GM12873 (cell line): ENCODE measurements around the gene RTN4RL2.

Experiments used
- CTCF ChIP-seq: IDR thresholded peaks from 2 replicates; pipeline ENCODE4 v1.5.1; 2012; ENCODE audit warnings: low read depth, mild to moderate bottlenecking, moderate library complexity, low read length, control low read depth; ENCODE audit not compliant: insufficient read depth; ENCODE audit errors: missing control alignments

Gene RTN4RL2

DNA sequence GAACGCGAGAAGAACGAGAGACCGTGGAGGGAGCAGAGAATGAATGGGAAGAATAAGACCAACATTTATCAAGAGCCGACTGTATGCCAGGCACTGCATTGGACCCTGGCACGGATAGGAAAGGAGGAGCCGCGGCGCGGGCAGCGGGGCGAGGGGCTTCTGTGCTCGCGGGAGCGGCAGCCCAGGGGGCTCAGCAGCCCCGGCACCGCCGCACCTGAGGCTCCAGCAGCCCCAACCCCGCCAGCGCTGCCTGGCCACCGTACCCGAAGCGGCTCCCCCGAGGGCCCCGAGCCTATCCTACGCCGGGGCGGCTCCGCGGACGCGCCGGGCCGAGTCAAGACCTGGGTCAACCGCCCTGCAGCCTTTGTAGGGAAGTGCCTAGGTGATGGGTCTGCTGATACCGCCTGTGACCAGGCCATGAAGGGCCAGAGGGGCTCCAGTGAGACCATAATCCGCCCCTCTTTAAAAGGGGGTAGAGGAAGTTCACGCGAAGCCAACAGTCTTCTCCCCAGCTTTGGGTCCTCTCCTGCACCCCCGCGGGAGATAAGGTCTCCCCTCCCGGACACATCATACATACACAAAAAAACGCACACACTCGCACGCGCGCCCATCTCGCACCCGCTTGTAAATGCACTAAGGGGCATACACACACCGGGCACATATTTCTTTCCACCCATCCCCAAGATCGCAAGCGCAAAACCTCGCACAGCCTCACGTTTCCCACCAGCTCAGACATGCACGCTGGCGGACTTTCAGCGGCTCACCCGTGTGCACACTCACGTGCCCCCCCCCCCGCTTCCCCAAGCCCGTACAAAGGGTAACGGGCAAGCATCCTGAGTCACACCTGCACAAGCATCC lies 935 bp upstream of the RTN4RL2 start:
- TF ChIP-seq CTCF: no peak

DNA sequence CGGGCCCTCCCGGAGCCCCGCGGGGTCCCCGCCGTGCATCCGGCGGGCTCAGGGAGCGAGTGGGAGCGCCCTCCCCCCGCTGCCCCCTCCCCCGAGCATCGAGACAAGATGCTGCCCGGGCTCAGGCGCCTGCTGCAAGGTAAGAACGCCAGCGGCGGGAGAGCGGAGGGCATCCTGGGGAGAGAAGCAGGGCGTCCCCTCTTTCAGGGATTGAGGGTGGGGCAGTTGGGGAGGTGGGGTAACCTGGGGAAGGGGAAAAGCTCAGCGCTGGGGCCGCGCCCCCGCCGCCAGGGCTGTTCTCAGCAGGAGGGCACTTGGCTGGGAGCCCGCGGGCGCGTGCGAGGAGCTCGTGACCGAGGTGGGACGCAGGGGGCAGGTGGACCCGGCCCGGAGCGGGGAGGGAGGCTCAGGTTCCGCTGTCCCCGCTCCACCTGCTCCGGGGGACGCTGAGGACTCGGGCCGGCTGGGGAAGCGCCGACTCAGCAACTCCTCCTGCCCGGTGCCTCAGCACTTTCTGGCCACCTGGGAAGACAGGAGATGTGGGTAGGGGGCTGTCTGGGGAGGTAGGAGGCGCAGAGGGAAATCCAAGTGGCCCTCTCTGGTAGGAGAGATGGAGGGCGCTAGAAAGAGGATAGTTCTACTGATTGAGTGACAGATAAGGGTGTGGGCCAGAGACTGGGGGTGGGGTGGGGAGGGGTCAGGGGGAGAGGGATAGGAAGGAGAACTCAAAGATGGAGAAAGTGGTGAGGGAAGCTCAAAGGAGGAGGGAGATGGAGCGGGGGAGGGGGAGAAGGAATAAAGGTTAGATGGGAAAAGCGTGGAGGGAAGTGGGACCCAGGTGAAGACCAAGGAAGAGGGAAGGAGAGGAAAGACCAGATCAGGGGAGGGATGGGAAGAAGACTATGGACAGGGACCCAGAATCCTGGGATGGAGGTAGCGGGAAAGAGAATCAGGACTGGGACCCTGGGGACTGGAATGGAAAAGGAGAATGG lies 726 bp downstream of the RTN4RL2 start:
- TF ChIP-seq CTCF: no peak

- no peak for TF ChIP-seq CTCF
Observed at GRCh38 chr11:57461841-57462489, 1.6 kb downstream of the RTN4RL2 start.

DNA sequence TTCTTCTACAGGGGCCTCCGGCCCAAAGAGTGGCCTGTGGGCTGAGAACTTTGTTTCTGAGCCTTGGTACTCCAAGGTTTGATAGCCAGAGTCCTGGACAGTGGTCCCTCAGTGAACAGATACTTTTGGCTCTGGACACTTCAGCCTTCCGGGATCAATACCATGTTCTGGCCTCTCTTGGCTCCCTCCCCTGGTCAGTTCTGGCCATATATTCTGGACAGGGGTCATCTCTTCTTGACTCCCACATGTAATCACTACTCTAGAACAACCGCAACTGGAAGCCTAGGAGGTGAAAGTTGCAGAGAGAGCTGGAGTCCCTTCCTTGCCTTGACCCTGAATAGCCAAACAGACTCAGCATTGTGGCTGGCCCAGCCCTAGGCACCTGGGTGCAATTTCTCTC lies 2.3 kb downstream of the RTN4RL2 start:
- no peak for TF ChIP-seq CTCF

DNA sequence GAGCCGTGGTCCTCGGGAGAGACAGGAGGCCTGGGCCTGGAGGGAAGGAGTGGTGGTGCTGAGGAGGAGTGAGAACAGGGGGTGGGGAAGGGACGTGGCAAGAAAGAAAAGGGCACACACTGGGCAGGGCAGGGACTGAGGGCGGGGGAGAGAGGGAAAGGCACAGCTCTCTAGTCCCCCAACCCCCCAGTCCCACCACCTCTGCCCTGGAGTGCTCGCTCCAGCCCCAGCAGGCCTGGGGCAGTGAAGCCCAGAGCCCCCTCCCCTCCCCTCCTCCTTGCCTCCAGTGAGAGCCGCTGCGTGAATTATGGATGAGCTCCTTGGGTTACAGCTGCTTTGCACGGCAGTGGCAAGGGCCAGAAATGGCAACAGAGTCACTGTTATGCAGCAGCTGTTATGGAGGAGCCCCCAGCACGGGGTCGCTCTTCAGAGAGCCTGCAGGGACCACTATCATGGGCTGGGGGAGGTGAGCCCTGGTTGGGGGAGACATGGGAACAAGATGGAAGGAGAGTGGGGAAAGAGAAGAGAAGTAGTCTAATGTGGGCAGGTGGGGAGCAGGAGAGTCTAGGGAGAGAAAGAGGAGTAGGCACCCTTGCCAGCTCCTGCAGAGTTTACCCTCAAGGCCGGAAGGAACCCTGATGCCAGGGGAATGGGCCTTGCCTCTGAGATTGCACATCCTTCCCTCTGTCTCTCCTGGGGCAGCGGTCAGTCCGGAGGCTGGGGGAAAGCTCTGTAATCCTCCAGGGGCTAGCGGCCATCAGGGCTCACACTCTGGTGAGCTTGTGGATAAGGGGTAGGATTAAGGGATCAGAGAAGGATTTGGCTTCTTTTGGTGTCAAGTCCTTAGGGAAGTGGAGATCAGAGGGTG lies 3.6 kb downstream of the RTN4RL2 start:
- no peak for TF ChIP-seq CTCF

- no peak for TF ChIP-seq CTCF
Observed at GRCh38 chr11:57464539-57465181, 4.3 kb downstream of the RTN4RL2 start.
